HG03039 (cell line): ENCODE results near the gene GAB2.

ENCODE experiments used
- ATAC-seq: cut with Tn5 transposase; IDR thresholded peaks from one replicate; pipeline ENCODE4 v1.9.1; 2021; ENCODE audit warnings: mild to moderate bottlenecking, moderate library complexity; ENCODE audit not compliant: unreplicated experiment

Gene GAB2

DNA sequence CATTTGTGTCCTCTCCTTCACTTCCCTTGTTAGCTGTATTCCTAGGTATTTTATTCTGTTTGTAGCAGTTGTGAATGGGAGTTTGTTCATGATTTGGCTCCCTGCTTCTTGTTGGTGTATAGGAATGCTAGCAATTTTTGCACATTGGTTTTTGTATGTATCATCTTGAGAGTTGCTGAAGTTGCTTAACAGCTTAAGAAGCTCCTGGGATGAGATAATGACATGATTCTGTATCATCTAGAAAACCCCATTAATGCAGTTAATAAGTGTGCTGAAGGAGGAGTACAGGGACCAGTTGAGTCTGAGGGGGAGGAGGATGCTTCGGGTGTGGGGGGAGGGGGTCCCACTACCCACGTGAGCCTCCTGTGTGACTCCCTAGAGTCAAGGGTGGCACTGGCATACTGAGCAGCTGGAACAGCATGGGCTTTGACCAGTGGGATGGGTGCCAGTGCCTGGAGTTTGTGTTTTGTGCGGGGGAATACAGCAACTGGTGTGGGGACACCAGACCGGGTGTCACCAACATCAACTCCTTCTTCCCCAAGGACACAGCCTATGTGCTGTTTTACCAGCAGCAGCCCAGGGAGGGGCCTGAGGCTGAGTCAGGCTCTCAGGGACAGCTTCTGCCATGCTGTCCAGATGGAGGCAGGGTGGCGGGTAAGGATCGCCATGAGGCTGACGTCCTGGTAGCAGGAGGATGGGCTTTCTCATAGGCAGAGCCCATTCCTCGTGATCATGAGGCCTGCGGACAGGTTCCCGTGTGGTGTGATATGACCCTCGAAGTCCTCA, 204.8 kb downstream of the GAB2 start:
- ATAC-seq: no peak

DNA sequence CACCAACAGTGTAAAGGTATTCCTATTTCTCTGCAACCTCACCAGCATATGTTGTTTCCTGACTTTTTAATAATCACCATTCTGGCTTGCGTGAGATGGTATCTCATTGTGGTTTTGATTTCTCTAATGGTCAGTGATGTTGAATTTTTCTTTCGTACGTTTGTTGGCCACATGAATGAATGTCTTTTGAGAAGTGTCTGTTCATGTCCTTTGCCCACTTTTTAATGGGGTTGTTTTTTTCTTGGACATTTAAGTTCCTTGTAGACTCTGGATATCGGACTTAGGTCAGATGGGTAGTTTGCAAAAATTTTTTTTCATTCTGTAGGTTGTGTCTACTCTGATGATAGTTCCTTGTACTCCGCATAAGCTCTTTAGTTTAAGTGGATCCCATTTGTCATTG, 206.1 kb downstream of the GAB2 start:
- ATAC-seq: no peak

DNA sequence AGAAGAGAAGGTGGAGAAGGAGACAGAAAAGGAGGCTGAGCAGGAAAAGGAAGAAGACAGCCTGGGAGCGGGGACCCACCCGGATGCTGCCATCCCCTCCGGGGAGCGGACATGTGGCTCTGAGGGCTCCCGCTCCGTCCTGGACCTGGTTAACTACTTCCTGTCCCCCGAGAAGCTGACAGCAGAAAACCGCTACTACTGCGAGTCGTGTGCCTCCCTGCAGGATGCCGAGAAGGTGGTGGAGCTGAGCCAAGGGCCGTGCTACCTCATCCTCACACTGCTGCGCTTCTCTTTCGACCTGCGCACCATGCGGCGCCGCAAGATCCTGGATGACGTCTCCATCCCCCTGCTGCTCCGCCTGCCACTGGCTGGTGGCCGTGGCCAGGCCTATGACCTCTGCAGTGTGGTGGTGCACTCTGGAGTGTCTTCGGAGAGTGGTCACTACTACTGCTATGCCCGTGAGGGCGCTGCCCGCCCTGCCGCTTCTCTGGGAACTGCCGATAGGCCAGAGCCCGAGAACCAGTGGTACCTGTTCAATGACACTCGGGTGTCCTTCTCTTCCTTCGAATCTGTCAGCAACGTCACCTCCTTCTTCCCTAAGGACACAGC, 207.5 kb downstream of the GAB2 start:
- ATAC-seq: no peak

DNA sequence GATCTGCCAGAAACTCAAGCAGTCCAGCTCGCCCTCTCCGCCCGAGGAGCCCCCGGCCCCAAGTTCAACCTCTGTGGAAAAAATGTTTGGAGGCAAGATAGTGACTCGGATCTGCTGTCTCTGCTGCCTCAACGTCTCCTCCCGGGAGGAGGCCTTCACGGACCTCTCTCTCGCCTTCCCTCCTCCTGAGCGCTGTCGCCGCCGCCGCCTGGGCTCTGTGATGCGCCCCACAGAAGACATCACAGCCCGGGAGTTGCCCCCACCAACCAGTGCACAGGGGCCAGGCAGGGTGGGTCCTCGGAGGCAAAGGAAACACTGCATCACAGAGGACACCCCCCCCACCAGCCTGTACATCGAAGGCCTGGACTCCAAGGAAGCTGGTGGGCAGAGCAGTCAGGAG, 208.1 kb downstream of the GAB2 start:
- no peak for ATAC-seq

DNA sequence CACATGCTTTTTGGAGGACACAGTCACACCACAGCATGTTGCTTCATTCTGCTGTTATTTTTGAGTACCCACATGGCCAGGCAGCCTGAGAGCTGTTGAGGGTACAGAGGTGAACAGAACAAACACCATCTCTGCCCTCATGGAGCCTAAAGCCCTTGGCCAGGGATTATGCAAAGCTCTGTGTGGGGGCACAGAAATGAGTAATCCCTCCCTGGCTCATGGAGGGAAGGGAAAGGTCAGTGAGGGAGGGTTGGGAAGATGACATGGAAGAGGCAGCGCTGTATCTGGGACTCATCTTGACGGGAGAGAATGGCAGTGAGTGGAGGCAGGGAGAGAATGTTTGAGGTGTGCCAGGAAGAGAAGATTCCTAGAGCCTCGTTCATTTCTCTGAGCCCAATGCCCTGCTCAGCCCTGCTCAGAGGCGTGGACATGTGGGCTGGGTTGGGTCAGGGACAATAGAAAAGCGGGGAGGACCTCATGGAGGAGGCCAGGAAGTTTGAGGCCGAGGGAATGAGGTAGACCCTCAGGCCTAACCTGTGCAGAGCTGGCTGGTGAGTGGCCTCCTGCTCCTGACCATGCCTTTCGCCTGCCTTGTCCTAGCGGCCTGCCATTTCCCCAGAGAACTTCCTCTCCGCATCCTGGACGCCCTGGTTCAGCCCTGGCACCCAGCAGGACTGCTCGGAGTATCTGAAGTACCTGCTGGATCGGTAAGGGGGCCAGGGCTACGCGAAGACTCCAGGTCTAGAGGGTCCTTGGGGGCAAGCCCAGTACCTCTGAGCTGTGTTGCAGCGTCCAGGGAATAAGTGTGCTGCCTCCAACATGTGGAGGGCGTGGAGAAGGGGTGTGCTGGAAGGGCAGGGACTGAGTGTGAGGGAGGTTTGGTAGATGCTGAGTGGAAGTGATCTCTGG, 209.1 kb downstream of the GAB2 start:
- no peak for ATAC-seq

DNA sequence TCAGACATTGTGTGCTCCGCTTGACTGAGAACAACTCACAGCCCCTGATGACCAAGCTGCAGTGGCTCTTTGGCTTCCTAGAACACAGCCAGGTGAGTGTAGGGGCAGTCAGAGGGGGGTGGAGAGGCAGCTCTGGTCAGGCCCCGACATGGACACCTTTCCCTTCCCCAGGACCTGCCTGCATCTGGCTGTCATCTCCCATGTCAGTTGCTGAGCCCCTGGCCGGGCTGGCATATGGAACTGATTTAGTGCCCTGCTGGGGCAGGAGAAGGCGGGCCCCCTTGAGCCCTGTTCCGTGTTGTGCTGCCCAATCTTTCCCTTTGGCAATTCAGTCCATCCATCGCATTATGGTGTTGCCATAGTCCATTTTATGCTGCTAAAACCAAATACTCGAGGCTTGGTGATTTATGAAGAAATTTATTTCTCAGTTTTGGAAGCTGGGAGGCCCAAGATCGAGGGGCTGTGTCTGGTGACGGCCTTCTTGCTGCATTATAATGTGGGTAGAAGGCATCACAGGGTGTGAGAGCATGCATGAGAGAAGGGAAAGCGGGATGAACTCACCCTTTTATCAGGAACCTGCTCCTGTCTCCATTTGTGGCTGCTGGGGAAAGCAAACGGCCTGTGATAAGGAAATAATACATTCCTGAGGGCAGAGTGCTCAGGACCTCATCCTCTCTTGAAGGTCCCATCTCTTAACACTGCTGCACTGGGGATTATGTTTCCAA, 209.9 kb downstream of the GAB2 start:
- no peak for ATAC-seq

DNA sequence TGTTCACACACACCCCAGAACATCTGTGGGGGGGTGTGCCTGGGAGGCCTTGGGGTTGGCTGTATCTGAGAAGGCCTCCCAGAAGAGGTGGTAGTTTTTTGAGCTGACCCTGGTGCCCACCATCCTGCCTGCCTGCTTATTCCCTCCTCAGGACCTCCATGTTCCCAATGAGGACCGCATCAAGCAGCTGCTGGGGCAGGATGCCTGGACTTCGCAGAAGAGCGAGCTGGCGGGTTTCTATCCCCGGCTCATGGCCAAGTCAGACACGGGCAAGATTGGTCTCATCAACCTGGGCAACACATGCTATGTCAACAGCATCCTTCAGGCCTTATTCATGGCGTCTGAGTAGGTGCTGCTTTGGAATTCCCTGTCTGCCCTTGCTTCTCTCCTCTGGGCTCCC, 211.9 kb downstream of the GAB2 start:
- ATAC-seq: no peak

DNA sequence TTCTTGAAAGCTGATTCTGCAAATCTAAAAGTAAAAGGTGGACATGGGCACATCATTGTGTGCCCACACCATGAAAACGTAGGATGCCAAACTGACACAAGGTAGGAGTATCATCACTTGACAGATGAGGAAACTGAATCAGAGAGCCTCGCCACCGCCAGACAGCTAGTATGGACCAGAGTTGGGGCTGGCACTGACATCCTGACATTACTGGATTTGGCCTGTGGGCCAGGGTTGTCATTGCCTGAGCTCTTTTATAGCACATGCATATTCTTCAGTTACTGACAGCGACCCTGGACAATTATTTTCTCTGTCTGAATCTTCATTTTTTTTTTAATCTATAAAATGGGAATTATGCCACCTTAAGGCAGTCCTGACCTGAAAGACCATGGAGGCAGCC, 212.4 kb downstream of the GAB2 start:
- ATAC-seq: no peak

DNA sequence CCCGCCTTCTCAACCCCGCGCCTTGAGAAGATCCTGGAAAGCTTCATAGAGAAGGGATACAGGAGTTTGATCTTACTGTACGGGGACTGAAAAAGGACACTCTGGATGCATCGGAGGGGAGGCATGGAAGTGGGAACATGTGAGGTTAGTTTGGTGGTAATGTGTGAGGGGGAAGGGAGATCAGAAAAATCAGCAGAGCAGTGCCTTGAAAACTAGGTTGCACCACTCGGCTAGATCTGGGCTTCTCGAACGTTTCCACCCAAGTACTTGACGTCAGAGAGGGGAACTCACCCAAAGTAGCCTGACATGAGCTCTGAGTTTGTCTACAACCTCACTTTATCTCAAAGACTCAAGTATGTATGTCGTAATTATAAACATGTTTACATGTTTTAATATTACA, 214.4 kb downstream of the GAB2 start:
- no peak for ATAC-seq

DNA sequence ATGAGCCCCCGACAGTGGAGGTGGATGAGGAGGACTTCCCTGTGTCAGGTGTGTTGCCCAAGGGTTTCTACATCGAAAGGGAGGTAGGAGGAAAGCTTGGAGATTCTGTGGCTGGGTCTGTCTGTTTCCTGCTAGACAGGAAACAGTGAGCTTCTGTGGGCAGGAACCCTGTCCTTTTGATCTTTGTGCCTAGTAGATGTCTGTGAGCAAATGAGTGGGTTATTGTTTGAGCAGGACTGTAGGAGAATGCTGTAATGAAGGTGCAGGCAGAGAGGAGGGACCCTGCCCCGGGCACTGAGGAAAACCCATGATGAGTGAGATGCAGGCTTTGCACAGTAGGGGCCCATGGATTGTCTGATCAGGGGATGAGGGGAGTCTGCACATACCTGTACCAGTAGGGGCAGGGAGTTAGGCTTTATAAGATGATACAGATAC, 214.9 kb downstream of the GAB2 start:
- ATAC-seq: no peak

DNA sequence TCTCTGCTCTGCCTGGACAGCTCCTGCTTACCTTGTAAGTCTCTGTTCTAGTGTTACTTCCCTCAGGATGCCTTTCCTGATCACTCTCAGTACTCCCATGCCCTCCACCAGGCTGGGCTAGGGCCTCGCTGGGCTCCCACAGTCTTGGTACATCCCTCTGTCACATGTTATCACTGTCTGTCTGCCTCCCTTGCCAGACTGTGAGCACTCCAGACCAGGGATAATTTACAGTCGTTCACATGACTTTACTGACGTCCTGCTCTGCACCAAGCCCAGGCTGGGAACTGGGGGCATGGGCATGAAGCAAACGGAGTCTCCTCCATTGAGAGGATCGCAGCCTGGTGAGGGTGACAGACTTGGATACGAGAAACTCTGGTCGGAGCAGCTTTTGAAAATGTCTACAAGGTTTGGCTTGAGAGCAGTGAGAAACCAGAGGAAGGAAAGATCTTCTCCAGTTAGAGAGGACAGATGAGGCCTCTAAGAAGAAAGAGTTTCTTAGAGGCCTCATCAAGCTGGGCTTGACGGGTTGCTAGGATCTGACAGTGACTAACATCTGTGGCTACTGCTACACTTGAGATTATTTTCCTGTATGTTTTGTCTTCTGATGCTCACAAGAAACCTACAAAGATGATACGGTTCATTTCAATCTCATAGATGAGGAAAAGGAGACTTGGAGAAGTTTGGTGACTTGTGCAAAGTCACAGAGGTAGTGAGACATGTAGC, 216.4 kb downstream of the GAB2 start:
- no peak for ATAC-seq

DNA sequence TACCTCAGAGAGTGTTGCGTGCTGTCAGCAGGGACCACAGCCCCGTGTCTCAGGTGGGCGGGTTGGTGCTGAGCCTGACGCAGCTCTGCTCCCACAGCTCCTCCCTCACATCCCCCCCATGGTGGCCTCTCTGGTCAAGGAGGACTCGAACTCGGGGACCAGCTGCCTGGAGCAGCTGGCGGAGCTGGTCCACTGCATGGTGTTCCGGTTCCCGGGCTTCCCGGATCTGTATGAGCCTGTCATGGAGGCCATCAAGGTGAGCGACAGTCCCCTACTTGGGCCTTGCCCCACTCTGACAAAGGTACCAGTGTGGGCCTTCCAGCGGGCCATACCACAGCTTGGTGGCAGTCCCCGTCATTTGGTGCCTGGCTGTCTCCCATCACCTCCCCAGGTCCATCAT, 217.1 kb downstream of the GAB2 start:
- ATAC-seq: no peak

DNA sequence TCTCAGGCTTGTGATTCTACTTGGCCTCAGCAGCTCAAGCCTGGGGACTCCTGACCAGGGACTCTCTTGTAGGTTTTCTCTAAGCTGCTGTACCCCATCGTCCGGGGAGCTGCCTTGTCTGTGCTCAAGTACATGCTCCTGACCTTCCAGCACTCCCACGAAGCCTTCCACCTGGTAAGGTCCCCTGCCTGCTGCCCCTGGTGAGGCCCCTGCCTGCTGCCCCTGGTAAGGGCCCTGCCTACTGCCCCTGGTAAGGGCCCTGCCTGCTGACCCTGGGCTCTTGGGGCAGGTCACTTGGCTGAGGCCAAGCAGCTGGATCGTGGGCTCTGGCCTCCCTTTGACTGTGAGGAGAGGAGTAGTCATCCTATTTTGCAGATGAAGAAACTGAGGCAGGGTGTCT, 217.6 kb downstream of the GAB2 start:
- no peak for ATAC-seq

DNA sequence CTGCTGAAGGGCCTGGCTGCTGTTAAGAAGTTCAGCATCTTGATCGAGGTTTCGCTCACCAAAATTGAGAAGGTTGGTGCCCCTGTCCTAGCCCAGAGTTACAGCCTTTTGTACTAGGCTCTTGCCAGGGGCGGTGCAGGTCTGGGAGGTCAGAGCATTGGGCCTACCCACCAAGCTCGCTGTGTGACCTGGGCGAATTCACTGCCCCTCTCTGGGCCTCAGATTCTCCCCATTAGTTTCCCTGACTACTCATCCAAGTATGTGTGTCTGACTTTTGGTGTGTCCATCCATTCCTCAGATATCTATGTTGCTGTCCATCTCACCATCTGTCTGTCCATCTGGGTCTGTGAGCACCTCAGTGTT, 218.0 kb downstream of the GAB2 start:
- ATAC-seq: no peak

DNA sequence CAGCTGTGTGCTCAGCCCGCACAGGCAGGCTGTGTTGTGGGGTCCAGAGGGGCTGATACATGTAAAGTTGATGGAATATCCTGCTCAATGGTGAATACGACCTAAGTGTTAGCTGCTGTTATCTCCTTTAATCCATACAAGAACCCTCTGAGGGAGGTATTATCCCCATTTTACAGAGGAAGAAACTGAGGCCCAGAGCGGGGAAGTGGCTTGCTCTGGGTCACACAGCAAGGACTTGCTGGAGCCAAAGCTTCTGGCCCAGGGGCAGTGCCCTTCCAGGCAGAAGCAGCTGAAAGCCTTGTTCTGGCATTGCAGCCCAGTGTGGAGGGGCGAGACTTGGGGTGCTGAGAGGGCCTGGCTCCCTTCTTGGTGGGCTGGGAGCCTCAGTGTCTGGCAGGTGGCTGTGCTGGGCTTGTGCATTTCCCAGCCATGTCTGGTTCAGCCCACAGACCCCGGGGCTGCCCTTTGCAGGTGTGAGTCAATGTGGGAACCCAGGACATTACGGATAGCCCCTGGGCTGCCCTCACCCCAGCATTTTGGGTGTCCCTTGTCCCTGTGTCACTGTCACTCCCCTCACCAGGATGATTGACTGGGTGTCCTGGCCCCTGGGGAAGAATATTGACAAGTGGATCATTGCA, 218.5 kb downstream of the GAB2 start:
- no peak for ATAC-seq

DNA sequence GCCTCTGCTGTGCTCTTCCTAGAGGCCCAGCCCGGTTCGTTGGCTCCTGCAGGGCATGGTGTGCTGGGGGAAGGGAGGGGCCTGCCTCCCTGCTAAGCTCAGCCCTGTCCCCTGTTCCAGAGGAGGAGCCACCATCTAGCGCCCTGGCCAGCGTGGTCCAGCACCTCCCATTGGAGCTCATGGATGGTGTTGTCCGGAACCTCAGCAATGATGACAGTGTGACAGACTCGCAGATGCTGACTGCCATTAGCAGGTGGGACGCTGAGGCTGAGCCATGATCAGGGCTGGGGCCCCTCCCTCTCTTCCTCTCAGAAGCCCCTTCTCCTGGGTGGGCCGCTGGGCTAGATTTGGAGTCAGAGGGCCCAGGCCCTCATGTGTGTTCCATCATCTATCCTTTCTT, 219.8 kb downstream of the GAB2 start:
- no peak for ATAC-seq

DNA sequence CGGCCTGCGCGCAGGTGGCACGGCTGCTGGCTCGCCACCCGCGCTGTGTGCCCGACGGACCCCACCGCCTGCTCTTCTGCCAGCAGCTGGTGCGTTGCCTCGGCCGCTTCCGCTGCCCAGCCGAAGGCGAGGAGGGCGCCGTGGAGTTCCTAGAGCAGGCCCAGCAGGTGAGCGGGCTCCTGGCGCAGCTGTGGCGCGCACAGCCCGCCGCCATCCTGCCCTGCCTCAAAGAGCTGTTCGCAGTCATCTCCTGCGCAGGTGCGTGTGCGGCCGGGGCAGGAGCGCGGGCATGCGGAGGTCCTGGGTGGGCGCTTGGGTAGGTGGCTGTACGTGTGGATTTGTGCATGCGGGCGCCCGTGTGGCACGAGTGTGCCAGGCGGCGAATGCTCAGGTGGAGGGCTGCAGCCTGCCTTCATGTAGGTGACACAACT, 220.9 kb downstream of the GAB2 start:
- ATAC-seq: no peak

DNA sequence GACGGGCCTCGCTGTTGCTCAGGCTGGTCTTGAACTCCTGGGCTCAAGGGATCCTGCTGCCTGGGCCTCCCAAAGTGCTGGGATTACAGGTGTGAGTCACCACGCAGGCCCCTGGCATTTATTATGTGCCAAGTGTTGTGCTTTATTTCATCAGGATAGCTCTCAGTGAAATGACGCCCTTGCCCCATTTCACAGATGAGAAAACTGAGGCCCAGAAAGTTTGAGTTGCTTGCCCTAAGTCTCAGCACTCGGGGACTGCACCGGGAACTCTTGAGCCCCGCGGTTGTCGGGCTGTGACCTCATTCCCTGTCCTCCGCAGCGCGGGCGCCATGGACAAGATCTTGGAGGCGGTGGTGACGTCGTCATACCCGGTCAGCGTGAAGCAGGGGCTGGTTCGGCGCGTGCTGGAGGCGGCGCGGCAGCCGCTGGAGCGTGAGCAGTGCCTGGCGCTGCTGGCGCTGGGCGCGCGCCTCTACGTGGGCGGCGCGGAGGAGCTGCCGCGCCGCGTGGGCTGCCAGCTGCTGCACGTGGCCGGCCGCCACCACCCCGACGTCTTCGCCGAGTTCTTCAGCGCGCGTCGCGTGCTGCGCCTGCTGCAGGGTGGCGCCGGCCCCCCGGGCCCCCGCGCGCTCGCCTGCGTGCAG, 221.6 kb downstream of the GAB2 start:
- ATAC-seq: no peak

DNA sequence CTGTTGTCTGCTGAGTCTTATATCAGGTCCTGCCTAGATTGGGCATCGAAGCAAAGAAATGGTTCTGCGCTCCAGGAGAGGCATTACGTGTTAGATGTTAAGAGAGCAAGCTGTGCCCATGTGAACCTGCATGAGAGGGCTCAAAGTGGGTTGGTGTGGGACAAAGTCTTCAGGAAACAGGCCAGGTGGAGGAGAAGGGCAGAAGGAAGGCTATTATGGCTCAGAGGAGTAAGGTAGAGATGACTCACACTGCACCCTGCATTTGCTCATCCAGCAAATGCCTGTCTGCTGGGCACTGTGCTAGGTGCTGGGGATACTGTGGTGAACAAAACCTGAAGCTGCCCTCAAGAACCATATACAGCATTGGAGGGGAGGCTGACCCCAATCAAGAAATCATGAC, 223.1 kb downstream of the GAB2 start:
- ATAC-seq: no peak

DNA sequence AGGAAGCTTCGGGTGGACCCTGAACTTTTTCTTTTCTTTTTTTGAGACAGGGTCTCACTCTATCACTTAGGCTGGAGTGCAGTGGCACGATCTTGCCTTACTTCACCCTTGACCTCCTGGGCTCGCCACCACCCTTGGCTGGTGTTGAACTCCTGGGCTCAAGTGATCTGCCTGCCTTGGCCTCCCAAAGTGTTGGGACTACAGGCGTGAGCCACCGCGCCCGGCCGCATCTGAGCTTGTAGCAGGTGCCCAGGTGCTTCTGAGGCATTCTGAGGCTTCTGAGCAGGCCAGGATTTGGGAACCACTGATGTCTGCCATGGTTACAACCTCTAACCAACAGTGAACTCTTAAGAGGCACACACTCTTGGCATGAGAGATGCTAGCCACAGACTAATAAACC, 223.8 kb downstream of the GAB2 start:
- no peak for ATAC-seq
